ENCODE data around the gene ERFE.

Gene ERFE

DNA sequence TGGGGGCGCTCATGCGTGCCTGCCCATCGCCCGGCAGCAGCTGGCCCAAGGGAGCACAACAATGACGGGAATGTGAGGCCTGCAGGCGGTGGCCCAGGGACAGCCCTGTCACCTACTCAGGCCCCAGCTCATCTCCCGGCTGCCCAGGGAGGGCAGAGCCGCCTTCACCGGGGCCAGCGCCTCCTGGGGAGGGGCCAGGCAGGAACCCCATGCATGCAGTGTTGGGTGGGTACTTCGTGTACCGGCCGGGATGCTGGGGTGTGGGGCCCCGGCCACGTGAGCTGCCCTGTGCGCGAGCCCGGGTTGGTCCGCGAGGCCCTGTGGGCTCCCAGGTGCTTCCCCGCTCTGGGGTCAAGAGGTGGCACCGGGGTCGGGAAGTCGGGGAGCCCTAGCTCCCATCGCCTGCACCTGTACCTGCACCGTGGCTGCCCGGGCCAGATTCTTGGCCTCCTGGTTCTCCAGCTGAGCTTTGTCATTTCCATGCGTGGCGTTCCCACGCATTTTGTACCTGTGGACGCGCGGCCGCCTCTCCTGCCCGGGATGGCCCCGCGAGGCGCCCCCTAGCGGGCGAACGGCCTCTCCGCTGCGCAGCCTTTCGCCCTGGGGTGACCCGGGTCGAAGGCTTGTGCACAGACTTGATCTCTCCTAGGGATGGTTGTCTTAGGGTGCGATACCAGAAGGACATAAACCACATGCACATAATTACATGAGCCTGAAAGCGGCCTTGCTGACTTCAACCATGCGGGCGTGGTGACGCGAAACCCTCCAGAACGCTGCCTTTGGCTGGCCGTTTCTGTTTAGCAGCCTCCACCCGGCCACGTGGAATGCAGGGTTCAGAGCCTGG, 19.4 kb upstream of the ERFE start:
- H3K79me2 ChIP-seq (ENCODE audit: low read length) = no peaks in the 10 kb centered on the region
- H3K4me2 ChIP-seq (ENCODE audit: low read length) = peak overlapping the region; percentile 82
- no peaks in the 10 kb centered on the region for H3K9me3 ChIP-seq (ENCODE audit: insufficient read depth, low read length)
- no peaks in the 10 kb centered on the region for H4K20me1 ChIP-seq (ENCODE audit: insufficient read depth, low read length)
- H3K36me3 ChIP-seq (replicated peaks; ENCODE audit: low read depth, low read length) = no peaks in the 10 kb centered on the region
- peaks cover 6% of the 10 kb centered on the region for H3K4me1 ChIP-seq (ENCODE audit: low read length)
- TF ChIP-seq, protein P1, sequence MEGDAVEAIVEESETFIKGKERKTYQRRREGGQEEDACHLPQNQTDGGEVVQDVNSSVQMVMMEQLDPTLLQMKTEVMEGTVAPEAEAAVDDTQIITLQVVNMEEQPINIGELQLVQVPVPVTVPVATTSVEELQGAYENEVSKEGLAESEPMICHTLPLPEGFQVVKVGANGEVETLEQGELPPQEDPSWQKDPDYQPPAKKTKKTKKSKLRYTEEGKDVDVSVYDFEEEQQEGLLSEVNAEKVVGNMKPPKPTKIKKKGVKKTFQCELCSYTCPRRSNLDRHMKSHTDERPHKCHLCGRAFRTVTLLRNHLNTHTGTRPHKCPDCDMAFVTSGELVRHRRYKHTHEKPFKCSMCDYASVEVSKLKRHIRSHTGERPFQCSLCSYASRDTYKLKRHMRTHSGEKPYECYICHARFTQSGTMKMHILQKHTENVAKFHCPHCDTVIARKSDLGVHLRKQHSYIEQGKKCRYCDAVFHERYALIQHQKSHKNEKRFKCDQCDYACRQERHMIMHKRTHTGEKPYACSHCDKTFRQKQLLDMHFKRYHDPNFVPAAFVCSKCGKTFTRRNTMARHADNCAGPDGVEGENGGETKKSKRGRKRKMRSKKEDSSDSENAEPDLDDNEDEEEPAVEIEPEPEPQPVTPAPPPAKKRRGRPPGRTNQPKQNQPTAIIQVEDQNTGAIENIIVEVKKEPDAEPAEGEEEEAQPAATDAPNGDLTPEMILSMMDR (IDR thresholded peaks at IDR 0.05; ENCODE audit: low read depth, low read length) = peak; percentile 65
- no peak for TF ChIP-seq EZH2phosphoT487 (IDR thresholded peaks at IDR 0.05; ENCODE audit: low read depth)
- H3K27me3 ChIP-seq (ENCODE audit: low read depth, low read length) = no peaks in the 10 kb centered on the region
- H3K27ac ChIP-seq (ENCODE audit: low read length) = no peak overlapping the region
- H2AFZ ChIP-seq (ENCODE audit: low read depth, low read length) = peak overlapping the region; percentile 69; the same call in 1 of the 2 replicates
- 0 out of 2 replicates have a peak overlapping the region, but pooled peaks have one; percentile 13 for H3K9ac ChIP-seq (ENCODE audit: low read length)
- H3K4me3 ChIP-seq (ENCODE audit: low read length) = peak overlapping the region; percentile 72

DNA sequence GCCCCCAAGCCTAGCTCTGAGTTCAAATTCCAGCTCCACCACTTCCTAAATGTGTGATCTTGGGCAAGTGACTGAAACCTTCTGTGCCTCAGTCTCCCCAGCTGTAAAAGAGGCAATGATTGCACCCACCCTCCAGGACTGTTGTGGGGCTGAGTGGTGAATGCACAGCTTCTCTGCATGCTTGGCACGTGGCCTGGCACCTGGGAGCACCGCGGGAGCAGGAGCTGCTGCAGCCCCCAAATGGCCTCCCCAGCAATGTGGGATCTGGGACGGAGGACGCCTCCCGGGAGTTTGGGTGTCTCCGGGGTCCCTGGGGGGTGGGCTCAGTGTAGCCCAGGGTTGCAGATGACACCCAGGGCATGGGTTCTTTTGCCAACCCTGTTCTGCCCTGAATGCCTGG, 18.7 kb upstream of the ERFE start:
- no peak overlapping the region for H3K4me2 ChIP-seq (ENCODE audit: low read length)
- no peaks in the 10 kb centered on the region for H4K20me1 ChIP-seq (ENCODE audit: insufficient read depth, low read length)
- no peak overlapping the region for H2AFZ ChIP-seq (ENCODE audit: low read depth, low read length)
- H3K27me3 ChIP-seq (ENCODE audit: low read depth, low read length) = no peaks in the 10 kb centered on the region
- H3K27ac ChIP-seq (ENCODE audit: low read length) = no peak overlapping the region
- H3K9ac ChIP-seq (ENCODE audit: low read length) = no peak overlapping the region
- no peak for TF ChIP-seq EZH2phosphoT487 (IDR thresholded peaks at IDR 0.05; ENCODE audit: low read depth)
- TF ChIP-seq, protein P1 (IDR thresholded peaks at IDR 0.05; ENCODE audit: low read depth, low read length) = no peak
- H3K79me2 ChIP-seq (ENCODE audit: low read length) = no peaks in the 10 kb centered on the region
- peaks cover 6% of the 10 kb centered on the region for H3K4me1 ChIP-seq (ENCODE audit: low read length)
- no peaks in the 10 kb centered on the region for H3K36me3 ChIP-seq (replicated peaks; ENCODE audit: low read depth, low read length)
- no peak overlapping the region for H3K4me3 ChIP-seq (ENCODE audit: low read length)
- H3K9me3 ChIP-seq (ENCODE audit: insufficient read depth, low read length) = no peaks in the 10 kb centered on the region

DNA sequence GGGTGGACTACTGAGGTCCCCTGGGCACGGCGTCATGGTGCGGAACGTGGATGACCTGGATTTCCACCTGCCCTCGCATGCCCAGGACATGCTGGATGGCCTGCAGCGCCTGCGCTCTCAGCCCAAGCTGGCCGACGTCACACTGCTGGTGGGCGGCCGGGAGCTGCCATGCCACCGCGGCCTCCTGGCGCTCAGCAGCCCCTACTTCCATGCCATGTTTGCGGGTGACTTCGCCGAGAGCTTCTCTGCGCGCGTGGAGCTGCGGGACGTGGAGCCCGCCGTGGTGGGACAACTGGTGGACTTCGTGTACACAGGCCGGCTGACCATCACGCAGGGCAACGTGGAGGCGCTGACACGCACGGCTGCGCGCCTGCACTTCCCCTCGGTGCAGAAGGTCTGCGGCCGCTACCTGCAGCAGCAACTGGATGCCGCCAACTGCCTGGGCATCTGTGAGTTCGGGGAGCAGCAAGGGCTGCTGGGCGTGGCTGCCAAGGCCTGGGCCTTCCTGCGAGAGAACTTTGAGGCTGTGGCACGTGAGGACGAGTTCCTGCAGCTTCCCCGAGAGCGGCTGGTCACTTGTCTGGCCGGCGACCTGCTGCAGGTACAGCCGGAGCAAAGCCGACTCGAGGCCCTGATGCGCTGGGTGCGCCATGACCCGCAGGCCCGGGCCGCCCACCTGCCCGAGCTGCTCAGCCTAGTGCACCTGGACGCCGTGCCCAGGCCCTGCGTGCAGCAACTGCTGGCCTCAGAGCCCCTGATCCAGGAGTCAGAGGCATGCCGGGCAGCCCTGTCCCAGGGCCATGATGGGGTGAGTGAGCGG, 17.8 kb upstream of the ERFE start:
- Histone ChIP-seq H3K9me3 (ENCODE audit: insufficient read depth, low read length) (no peaks in the 10 kb centered on the region), H4K20me1 (ENCODE audit: insufficient read depth, low read length) (no peaks in the 10 kb centered on the region), H3K4me3 (ENCODE audit: low read length) (no peak overlapping the region), H3K4me1 (ENCODE audit: low read length) (peaks cover 6% of the 10 kb centered on the region), H3K27me3 (ENCODE audit: low read depth, low read length) (no peaks in the 10 kb centered on the region), H3K79me2 (ENCODE audit: low read length) (no peaks in the 10 kb centered on the region), H3K27ac (ENCODE audit: low read length) (no peak overlapping the region), H2AFZ (ENCODE audit: low read depth, low read length) (no peak overlapping the region), H3K4me2 (ENCODE audit: low read length) (no peak overlapping the region), H3K9ac (ENCODE audit: low read length) (no peak overlapping the region), H3K36me3 (replicated peaks; ENCODE audit: low read depth, low read length) (no peaks in the 10 kb centered on the region)
- TF ChIP-seq, protein P1 (IDR thresholded peaks at IDR 0.05; ENCODE audit: low read depth, low read length) = no peak
- TF ChIP-seq EZH2phosphoT487 (IDR thresholded peaks at IDR 0.05; ENCODE audit: low read depth) = no peak

All from OCI-LY3 (cell line).